Measurements from ENCODE around the gene NRXN3. TPM values are rescaled to one million over a fixed set of nuclear protein-coding genes. Genes with fewer than 3 reads are reported as not detected.

Gene NRXN3
- polyA plus RNA-seq, 1 of the 3 experiments (the other 2 are of a cell fraction) = 1.6 TPM

DNA sequence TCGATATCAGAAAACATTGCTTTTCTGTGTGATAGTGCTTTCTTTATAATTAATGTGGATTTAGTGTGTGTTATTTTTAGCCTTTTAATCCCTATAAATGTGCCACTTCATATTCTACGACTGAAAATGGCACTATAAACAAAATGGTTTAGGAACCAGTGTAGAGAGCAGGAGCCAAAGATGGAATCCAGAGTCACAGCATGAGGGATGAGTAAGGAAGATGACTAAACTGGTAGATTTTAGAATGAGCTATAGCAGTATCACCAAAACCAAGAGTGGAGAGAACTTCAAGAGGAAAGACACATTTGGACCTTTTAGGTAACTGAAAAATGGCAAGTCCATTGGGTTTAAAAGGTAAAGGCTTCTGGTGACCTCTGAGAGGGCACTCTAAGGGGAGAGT lies 887.2 kb downstream of the NRXN3 start:
- Histone ChIP-seq H3K4me2 (no peak overlapping the region), H2AFZ (ENCODE audit: low read depth) (no peak overlapping the region), H3K9ac (no peak overlapping the region), H3K9me3 (no peaks in the 10 kb centered on the region), H3K9me2 (no peaks in the 10 kb centered on the region), H3K36me3 (replicated peaks in 1 of 2; ENCODE audit: control insufficient read depth in 1 of 2, insufficient read depth in 2 of 2, low read length in 1 of 2) (no peaks in the 10 kb centered on the region), H3K79me2 (ENCODE audit: insufficient read depth) (no peaks in the 10 kb centered on the region), H4K20me1 (ENCODE audit: insufficient read depth) (no peaks in the 10 kb centered on the region), H3K27ac (ENCODE audit: low read depth in 2 of 2, low read length in 1 of 2) (no peak overlapping the region), H3F3A (replicated peaks; ENCODE audit: insufficient read depth) (no peaks in the 10 kb centered on the region), H3K4me3 (ENCODE audit: low read depth in 2 of 2, low read length in 1 of 2) (no peak overlapping the region), H3K4me1 (ENCODE audit: control insufficient read depth in 1 of 2, insufficient read depth in 2 of 2, low read depth in 1 of 2, low read length in 1 of 2) (no peaks in the 10 kb centered on the region), H3K27me3 (ENCODE audit: insufficient read depth) (no peaks in the 10 kb centered on the region)
- no peak for DNase-seq
- ChIA-PET POLR2A (no interaction called here), CTCF (no interaction called here)
- 38% methylated on average over 2 of the region's 2 CpGs for WGBS (ENCODE audit: low lambda C conversion rate)
- no peak for TF ChIP-seq MEF2A (IDR thresholded peaks at IDR 0.05; ENCODE audit: borderline replicate concordance, low read depth)
- no peak for TF ChIP-seq TCF12 (IDR thresholded peaks at IDR 0.05)

DNA sequence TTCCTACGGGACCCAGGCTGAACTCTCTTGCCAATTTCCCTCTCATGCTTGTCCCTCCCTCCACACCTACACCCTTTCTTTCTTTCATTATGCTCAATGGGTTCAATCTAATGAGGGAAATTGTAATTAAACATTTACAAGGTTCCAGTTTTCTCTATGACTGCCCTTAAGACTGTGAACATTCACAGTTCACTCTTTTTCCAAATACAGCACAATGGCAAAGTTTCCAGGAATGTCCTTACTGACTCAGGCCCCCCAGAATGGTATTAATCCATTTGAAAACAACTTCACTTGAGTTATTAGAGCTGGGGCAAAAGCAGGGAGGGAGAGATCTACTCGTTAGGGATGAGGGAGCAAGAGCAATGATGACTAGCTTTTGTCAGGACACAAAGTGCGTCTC lies 892.1 kb downstream of the NRXN3 start:
- H3K9ac ChIP-seq = no peak overlapping the region
- WGBS (ENCODE audit: low lambda C conversion rate) = 49% methylated on average over 3 of the region's 3 CpGs
- H3K4me2 ChIP-seq = no peak overlapping the region
- ChIA-PET CTCF (no interaction called here), POLR2A (no interaction called here)
- H2AFZ ChIP-seq (ENCODE audit: low read depth) = no peak overlapping the region; the same call in 1 of the 2 replicates
- H3K9me3 ChIP-seq = no peaks in the 10 kb centered on the region
- H3K79me2 ChIP-seq (ENCODE audit: insufficient read depth) = no peaks in the 10 kb centered on the region
- no peaks in the 10 kb centered on the region for H3K4me1 ChIP-seq (ENCODE audit: control insufficient read depth in 1 of 2, insufficient read depth in 2 of 2, low read depth in 1 of 2, low read length in 1 of 2)
- H3K27me3 ChIP-seq (ENCODE audit: insufficient read depth) = no peaks in the 10 kb centered on the region
- DNase-seq = no peak
- TF ChIP-seq EP300 (IDR thresholded peaks at IDR 0.05; ENCODE audit: borderline replicate concordance in 1 of 2, low read depth in 1 of 2, low read length in 1 of 2) (no peak), GATA2 (CRISPR knock-in tag; IDR thresholded peaks at IDR 0.05) (no peak), NFIC (IDR thresholded peaks at IDR 0.05; ENCODE audit: borderline replicate concordance) (no peak), RCOR1 (IDR thresholded peaks at IDR 0.05; ENCODE audit: low read length) (no peak), RAD21 (IDR thresholded peaks at IDR 0.05; ENCODE audit: low read length) (no peak), FOXM1 (IDR thresholded peaks at IDR 0.05; ENCODE audit: low read depth) (no peak), MXI1 (IDR thresholded peaks at IDR 0.05; ENCODE audit: low read depth, low read length) (no peak), JUND (IDR thresholded peaks at IDR 0.05) (no peak), MEF2A (IDR thresholded peaks at IDR 0.05; ENCODE audit: borderline replicate concordance, low read depth) (no peak), GABPA (IDR thresholded peaks at IDR 0.05; ENCODE audit: low read depth) (no peak), RXRA (IDR thresholded peaks at IDR 0.05; ENCODE audit: borderline replicate concordance, low read depth) (no peak), RFX5 (IDR thresholded peaks at IDR 0.05; ENCODE audit: low read length) (no peak), ELF1 (IDR thresholded peaks at IDR 0.05) (no peak), FOXJ3 (CRISPR knock-in tag; IDR thresholded peaks at IDR 0.05) (no peak), SMC3 (IDR thresholded peaks at IDR 0.05; ENCODE audit: low read depth, low read length) (no peak), POLR2AphosphoS5 (IDR thresholded peaks at IDR 0.05; ENCODE audit: low read depth, low read length) (no peak)
- TF ChIP-seq, protein P1, sequence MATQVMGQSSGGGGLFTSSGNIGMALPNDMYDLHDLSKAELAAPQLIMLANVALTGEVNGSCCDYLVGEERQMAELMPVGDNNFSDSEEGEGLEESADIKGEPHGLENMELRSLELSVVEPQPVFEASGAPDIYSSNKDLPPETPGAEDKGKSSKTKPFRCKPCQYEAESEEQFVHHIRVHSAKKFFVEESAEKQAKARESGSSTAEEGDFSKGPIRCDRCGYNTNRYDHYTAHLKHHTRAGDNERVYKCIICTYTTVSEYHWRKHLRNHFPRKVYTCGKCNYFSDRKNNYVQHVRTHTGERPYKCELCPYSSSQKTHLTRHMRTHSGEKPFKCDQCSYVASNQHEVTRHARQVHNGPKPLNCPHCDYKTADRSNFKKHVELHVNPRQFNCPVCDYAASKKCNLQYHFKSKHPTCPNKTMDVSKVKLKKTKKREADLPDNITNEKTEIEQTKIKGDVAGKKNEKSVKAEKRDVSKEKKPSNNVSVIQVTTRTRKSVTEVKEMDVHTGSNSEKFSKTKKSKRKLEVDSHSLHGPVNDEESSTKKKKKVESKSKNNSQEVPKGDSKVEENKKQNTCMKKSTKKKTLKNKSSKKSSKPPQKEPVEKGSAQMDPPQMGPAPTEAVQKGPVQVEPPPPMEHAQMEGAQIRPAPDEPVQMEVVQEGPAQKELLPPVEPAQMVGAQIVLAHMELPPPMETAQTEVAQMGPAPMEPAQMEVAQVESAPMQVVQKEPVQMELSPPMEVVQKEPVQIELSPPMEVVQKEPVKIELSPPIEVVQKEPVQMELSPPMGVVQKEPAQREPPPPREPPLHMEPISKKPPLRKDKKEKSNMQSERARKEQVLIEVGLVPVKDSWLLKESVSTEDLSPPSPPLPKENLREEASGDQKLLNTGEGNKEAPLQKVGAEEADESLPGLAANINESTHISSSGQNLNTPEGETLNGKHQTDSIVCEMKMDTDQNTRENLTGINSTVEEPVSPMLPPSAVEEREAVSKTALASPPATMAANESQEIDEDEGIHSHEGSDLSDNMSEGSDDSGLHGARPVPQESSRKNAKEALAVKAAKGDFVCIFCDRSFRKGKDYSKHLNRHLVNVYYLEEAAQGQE (IDR thresholded peaks at IDR 0.05; ENCODE audit: low read depth, low read length) = no peak
- TF ChIP-seq, protein P2, sequence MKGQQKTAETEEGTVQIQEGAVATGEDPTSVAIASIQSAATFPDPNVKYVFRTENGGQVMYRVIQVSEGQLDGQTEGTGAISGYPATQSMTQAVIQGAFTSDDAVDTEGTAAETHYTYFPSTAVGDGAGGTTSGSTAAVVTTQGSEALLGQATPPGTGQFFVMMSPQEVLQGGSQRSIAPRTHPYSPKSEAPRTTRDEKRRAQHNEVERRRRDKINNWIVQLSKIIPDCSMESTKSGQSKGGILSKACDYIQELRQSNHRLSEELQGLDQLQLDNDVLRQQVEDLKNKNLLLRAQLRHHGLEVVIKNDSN (IDR thresholded peaks at IDR 0.05; ENCODE audit: borderline replicate concordance, low read depth) = no peak
- TF ChIP-seq, protein P3, sequence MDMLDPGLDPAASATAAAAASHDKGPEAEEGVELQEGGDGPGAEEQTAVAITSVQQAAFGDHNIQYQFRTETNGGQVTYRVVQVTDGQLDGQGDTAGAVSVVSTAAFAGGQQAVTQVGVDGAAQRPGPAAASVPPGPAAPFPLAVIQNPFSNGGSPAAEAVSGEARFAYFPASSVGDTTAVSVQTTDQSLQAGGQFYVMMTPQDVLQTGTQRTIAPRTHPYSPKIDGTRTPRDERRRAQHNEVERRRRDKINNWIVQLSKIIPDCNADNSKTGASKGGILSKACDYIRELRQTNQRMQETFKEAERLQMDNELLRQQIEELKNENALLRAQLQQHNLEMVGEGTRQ (IDR thresholded peaks at IDR 0.05; ENCODE audit: borderline replicate concordance, low read depth, low read length) = no peak
- TF ChIP-seq, protein P4, sequence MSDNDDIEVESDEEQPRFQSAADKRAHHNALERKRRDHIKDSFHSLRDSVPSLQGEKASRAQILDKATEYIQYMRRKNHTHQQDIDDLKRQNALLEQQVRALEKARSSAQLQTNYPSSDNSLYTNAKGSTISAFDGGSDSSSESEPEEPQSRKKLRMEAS (IDR thresholded peaks at IDR 0.05; ENCODE audit: low read depth) = no peak
- no peaks in the 10 kb centered on the region for H3F3A ChIP-seq (replicated peaks; ENCODE audit: insufficient read depth)
- H3K9me2 ChIP-seq = no peaks in the 10 kb centered on the region
- H3K4me3 ChIP-seq (ENCODE audit: low read depth in 2 of 2, low read length in 1 of 2) = no peak overlapping the region
- no peaks in the 10 kb centered on the region for H3K36me3 ChIP-seq (replicated peaks in 1 of 2; ENCODE audit: control insufficient read depth in 1 of 2, insufficient read depth in 2 of 2, low read length in 1 of 2)
- no peaks in the 10 kb centered on the region for H4K20me1 ChIP-seq (ENCODE audit: insufficient read depth)
- H3K27ac ChIP-seq (ENCODE audit: low read depth in 2 of 2, low read length in 1 of 2) = no peak overlapping the region

Measured in SK-N-SH (cell line).